Measurements from ENCODE around the gene CSNK2A3.

CSNK2A3 gene

DNA sequence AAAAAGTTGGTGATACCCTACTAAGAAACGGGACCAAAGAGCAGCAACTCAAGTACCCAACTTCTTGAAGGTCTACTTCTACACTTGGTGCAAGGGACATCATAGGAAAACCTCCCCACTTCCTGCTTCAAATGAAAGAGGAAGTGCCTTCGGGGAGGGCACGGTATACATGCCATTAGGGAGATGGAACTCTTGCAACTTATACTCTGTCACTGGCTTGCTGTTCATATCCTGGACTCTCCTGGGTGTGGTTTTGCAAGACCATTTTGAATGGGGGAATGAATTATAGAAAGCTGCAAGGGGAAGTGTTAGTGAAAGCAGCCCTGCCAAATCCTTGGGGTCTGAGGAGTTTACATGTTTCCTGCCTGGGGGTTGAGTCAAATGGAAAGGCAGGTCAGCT is 41.9 kb downstream of the CSNK2A3 start:
- no peak for DNase-seq (ENCODE audit: extremely low read depth, low read depth)
- TF ChIP-seq, protein P1, sequence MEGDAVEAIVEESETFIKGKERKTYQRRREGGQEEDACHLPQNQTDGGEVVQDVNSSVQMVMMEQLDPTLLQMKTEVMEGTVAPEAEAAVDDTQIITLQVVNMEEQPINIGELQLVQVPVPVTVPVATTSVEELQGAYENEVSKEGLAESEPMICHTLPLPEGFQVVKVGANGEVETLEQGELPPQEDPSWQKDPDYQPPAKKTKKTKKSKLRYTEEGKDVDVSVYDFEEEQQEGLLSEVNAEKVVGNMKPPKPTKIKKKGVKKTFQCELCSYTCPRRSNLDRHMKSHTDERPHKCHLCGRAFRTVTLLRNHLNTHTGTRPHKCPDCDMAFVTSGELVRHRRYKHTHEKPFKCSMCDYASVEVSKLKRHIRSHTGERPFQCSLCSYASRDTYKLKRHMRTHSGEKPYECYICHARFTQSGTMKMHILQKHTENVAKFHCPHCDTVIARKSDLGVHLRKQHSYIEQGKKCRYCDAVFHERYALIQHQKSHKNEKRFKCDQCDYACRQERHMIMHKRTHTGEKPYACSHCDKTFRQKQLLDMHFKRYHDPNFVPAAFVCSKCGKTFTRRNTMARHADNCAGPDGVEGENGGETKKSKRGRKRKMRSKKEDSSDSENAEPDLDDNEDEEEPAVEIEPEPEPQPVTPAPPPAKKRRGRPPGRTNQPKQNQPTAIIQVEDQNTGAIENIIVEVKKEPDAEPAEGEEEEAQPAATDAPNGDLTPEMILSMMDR (IDR thresholded peaks at IDR 0.05; ENCODE audit: low read depth, low read length): no peak

DNA sequence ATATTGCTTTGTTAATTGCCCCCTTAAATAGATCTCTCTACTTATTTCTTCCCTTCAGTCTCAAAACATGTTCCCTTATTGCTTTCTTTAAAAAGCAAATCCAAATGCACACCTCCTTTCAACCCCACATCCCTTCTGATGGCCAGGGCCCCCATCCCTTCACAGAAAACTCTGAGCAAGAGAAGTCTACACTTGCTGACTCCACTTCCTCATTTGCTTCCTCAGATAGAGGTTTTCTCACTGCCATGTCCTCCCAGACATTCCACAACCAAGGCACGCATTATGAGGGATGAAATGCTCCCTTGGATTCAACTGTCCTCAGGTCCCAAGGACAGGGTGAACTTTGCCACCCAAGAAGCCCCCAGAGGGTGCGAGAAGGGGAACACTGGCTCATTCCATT is 43.1 kb downstream of the CSNK2A3 start:
- no peak for DNase-seq (ENCODE audit: extremely low read depth, low read depth)

DNA sequence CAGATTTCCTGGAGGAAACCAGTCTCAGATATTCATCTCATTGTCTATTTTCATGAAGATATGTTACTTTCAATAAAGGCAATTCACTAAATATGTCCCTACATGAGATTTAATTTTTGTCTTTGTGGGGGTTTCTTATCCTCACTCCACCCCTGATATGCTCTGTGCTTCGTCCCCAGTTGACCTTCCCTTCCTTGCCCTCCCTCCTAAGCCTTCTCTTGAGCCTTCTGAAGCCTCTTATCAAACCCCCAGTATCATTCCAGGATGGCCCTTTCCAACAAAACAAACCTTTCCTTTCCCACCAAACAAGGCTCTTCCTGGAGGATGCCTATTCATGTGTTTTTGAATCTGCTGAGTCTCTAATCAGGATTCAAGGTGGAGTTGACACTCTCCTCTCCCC is 44.8 kb downstream of the CSNK2A3 start:
- TF ChIP-seq, protein P1 (IDR thresholded peaks at IDR 0.05; ENCODE audit: low read depth, low read length): no peak
- no peak for DNase-seq (ENCODE audit: extremely low read depth, low read depth)

More for the DNA sequence above, 43.1 kb downstream of the CSNK2A3 start:
- TF ChIP-seq, protein P1 (IDR thresholded peaks at IDR 0.05; ENCODE audit: low read depth, low read length): no peak

DNA sequence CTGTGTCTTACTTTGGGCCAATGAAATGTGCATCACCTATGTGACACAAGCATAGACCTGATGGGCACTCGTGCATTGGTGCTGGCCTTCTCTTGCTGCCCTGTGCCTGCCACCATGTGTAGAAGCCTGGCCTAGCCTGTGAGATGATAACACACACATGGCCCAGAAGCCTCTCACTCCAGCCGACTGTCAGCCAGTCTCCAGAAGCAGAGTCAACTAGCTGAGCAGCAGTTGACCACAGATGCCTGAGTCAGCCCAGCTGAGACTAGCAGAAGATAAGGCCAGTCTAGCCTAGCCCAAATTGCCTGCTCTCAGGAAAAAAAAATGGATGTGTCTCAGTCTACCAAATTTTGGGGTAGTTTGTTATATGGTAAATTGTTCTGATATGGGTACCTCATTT is 46.2 kb downstream of the CSNK2A3 start:
- no peak for DNase-seq (ENCODE audit: extremely low read depth, low read depth)
- TF ChIP-seq, protein P1 (IDR thresholded peaks at IDR 0.05; ENCODE audit: low read depth, low read length): no peak

DNA sequence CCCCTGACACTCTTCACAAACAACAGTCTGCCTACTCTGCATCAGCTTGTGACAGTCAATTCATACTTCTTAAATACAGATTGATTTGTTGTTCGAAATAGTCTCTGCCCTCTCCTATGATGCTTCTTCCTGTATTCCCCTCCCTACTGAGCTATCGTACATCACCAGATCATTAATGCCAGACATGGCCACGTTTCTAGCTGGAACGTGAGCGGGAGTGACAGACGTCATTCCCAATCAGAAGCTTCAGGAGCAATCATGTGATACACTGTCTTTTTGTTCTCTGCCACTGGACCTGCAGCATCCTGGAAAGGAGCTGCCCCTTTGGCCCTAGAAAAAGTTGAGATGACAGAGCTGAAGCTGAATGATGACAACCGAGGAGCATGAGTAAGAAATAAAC is 48.5 kb downstream of the CSNK2A3 start:
- TF ChIP-seq, protein P1 (IDR thresholded peaks at IDR 0.05; ENCODE audit: low read depth, low read length): no peak
- DNase-seq (ENCODE audit: extremely low read depth, low read depth): no peak

DNA sequence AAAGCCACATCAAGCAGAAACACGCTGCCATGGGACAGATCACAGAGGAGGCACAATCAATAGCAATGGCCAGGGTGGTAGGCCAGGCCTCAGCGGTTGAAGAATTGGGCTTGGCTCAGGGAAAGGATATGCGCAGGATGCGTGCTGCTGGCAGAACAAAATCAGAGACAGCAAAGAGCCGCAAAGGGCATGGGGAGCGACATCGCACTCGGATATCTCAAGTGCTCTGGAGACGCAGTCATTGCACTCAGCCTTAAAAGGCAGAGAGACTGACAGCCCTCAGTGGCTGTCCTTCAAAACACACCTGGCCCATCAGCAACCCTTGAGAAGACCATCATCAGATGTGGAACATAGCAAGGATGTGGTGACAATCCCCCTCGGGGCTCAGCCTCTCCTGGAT is 50.5 kb downstream of the CSNK2A3 start:
- TF ChIP-seq, protein P1 (IDR thresholded peaks at IDR 0.05; ENCODE audit: low read depth, low read length): no peak
- no peak for DNase-seq (ENCODE audit: extremely low read depth, low read depth)
